GM19099 (cell line): ENCODE data around the gene CDH16.

Source experiments
- POLR2A ChIP-seq: IDR thresholded peaks from 3 replicates; pipeline ENCODE4 v1.6.1; 2011; ENCODE audit warnings: low read depth; ENCODE audit not compliant: insufficient read length; ENCODE audit errors: extremely low read depth

The CDH16 gene

GRCh38 chr16:66919569-66920298 lies 1.0 kb upstream of the CDH16 start:
- TF ChIP-seq POLR2A, result no peak

GRCh38 chr16:66918355-66918754 lies 330 bp downstream of the CDH16 start:
- TF ChIP-seq POLR2A, result no peak

- TF ChIP-seq POLR2A, result no peak
These were observed 944 bp downstream of the CDH16 start for GRCh38 chr16:66917741-66918140.

GRCh38 chr16:66916518-66916917 lies 2.2 kb downstream of the CDH16 start:
- TF ChIP-seq POLR2A, result no peak

- TF ChIP-seq POLR2A, result no peak
These were observed 3.6 kb downstream of the CDH16 start for GRCh38 chr16:66915041-66915440.

- no peak for TF ChIP-seq POLR2A
These were observed 4.1 kb downstream of the CDH16 start for GRCh38 chr16:66914541-66914940.

- no peak for TF ChIP-seq POLR2A
These were observed 5.0 kb downstream of the CDH16 start for GRCh38 chr16:66913711-66914110.

- no peak for TF ChIP-seq POLR2A
These were observed 5.6 kb downstream of the CDH16 start for GRCh38 chr16:66913081-66913480.

- TF ChIP-seq POLR2A, result no peak
These were observed 6.9 kb downstream of the CDH16 start for GRCh38 chr16:66911801-66912200.

GRCh38 chr16:66911112-66911511 lies 7.6 kb downstream of the CDH16 start:
- TF ChIP-seq POLR2A, result no peak

GRCh38 chr16:66910175-66910940 lies 8.3 kb downstream of the CDH16 start:
- no peak for TF ChIP-seq POLR2A

- no peak for TF ChIP-seq POLR2A
These were observed 9.7 kb downstream of the CDH16 start for GRCh38 chr16:66908762-66909559.

GRCh38 chr16:66908116-66908515 lies 10.6 kb downstream of the CDH16 start:
- no peak for TF ChIP-seq POLR2A

- no peak for TF ChIP-seq POLR2A
These were observed 11.5 kb downstream of the CDH16 start for GRCh38 chr16:66906916-66907836.

GRCh38 chr16:66905633-66906539 lies 12.8 kb downstream of the CDH16 start:
- no peak for TF ChIP-seq POLR2A
